WTC11 (cell line): ENCODE results near the gene JSRP1. TPM values are rescaled to one million over a fixed set of nuclear protein-coding genes. Genes with fewer than 3 reads are reported as not detected.

Experiments
- ATAC-seq: fragments of 200-7000 bp; cut with Tn5 transposase; 2 replicates; pipeline ENCODE4 v1.10.0; 2021; ENCODE audit warnings: mild to moderate bottlenecking, moderate library complexity
- CTCF ChIA-PET: fragments of 300-600 bp; sonication (Branson Sonifier 250); formaldehyde crosslinking; loops from one replicate; lab custom pipeline; 2021; ENCODE audit warnings: antibody characterized with exemption; lab: Charles Lee
- POLR2A ChIA-PET: fragments of 350-600 bp; sonication (Branson Sonifier 250); formaldehyde crosslinking; loops from one replicate; lab custom pipeline; 2021; ENCODE audit warnings: antibody characterized with exemption; lab: Charles Lee
- DNase-seq: peaks from one replicate; pipeline ENCODE4 v3.0.0; 2021; ENCODE audit warnings: low spot score
- H3K27ac Mint-ChIP-seq: 2 replicates; pipeline ENCODE4 v1.8.0; 2021; ENCODE audit warnings: mixed read lengths
- H3K27me3 Mint-ChIP-seq: 2 replicates; pipeline ENCODE4 v1.8.0; 2021; ENCODE audit warnings: low read depth, mild to moderate bottlenecking, moderate library complexity, mixed read lengths
- H3K36me3 Mint-ChIP-seq: 2 replicates; pipeline ENCODE4 v1.8.0; 2021; ENCODE audit warnings: mixed read lengths
- H3K4me1 Mint-ChIP-seq: 2 replicates; pipeline ENCODE4 v1.8.0; 2022; ENCODE audit warnings: mixed read lengths
- H3K4me3 Mint-ChIP-seq: 2 replicates; pipeline ENCODE4 v1.8.0; 2021; ENCODE audit warnings: mild to moderate bottlenecking, moderate library complexity, mixed read lengths
- H3K9me3 Mint-ChIP-seq: 2 replicates; pipeline ENCODE4 v1.8.0; 2021; ENCODE audit warnings: mixed read lengths
- ATF1 ChIP-seq: sonication (generic); formaldehyde crosslinking; IDR thresholded peaks from 2 replicates; pipeline ENCODE4 v1.8.1; 2023; ENCODE audit warnings: mild to moderate bottlenecking, moderate library complexity, missing genetic modification reagents
- CREM ChIP-seq: sonication (generic); formaldehyde crosslinking; IDR thresholded peaks from 2 replicates; pipeline ENCODE4 v1.8.1; 2022; ENCODE audit warnings: mild to moderate bottlenecking, missing genetic modification reagents, moderate library complexity
- FOXP1 ChIP-seq: sonication (generic); formaldehyde crosslinking; IDR thresholded peaks from 2 replicates; pipeline ENCODE4 v1.8.0; 2022; ENCODE audit warnings: missing genetic modification reagents, mild to moderate bottlenecking, moderate library complexity, borderline replicate concordance
- IRF2 ChIP-seq: sonication (generic); formaldehyde crosslinking; IDR thresholded peaks from 2 replicates; pipeline ENCODE4 v1.8.0; 2022; ENCODE audit warnings: low read depth, missing genetic modification reagents, borderline replicate concordance
- JAZF1 ChIP-seq: fragments of 250-450 bp; sonication (Bioruptor Pico); IDR thresholded peaks from 2 replicates; pipeline ENCODE4 v1.9.0; 2021; ENCODE audit warnings: moderate library complexity, mild to moderate bottlenecking, inconsistent platforms
- JUN ChIP-seq: sonication (generic); formaldehyde crosslinking; IDR thresholded peaks from 2 replicates; pipeline ENCODE4 v1.8.0; 2023; ENCODE audit warnings: mild to moderate bottlenecking, missing genetic modification reagents
- KAT7 ChIP-seq: sonication (generic); formaldehyde crosslinking; IDR thresholded peaks from 2 replicates; pipeline ENCODE4 v1.8.1; 2023; ENCODE audit warnings: missing genetic modification reagents, mild to moderate bottlenecking, borderline replicate concordance
- MYBL2 ChIP-seq: sonication (generic); formaldehyde crosslinking; IDR thresholded peaks from 2 replicates; pipeline ENCODE4 v1.8.1; 2023; ENCODE audit warnings: mild to moderate bottlenecking, moderate library complexity, missing genetic modification reagents
- NR1H2 ChIP-seq: sonication (generic); formaldehyde crosslinking; IDR thresholded peaks from 2 replicates; pipeline ENCODE4 v1.9.0; 2021; ENCODE audit warnings: mild to moderate bottlenecking, moderate library complexity, missing genetic modification reagents
- SP1 ChIP-seq: sonication (generic); formaldehyde crosslinking; conservative IDR thresholded peaks from 2 replicates; pipeline ENCODE4 v1.8.1; 2022; ENCODE audit warnings: missing genetic modification reagents
- ZNF416 ChIP-seq: fragments of 250-450 bp; sonication (Bioruptor Pico); IDR thresholded peaks from 2 replicates; pipeline ENCODE4 v1.9.0; 2021; ENCODE audit warnings: mild to moderate bottlenecking, inconsistent platforms
- ZNF671 ChIP-seq: fragments of 250-450 bp; sonication (Bioruptor Pico); IDR thresholded peaks from 2 replicates; pipeline ENCODE4 v1.8.0; 2021; ENCODE audit warnings: mild to moderate bottlenecking
- total RNA-seq: library from RNA; stranded (reverse); gene quantifications from 3 replicates; pipeline ENCODE4 v1.2.3, GENCODE V29; 2021
- TF ChIP-seq, protein P1 (sequence below): fragments of 250-450 bp; sonication (Bioruptor Pico); IDR thresholded peaks from 2 replicates; pipeline ENCODE4 v1.9.0; 2021; ENCODE audit warnings: mild to moderate bottlenecking, borderline replicate concordance
- TF ChIP-seq, protein P2 (sequence below): fragments of 250-450 bp; sonication (Bioruptor Pico); IDR thresholded peaks from 2 replicates; pipeline ENCODE4 v1.8.0; 2021; ENCODE audit warnings: mild to moderate bottlenecking
- TF ChIP-seq, protein P3 (sequence below): fragments of 200-600 bp; IDR thresholded peaks from 2 replicates; pipeline ENCODE4 v1.8.0; 2022; ENCODE audit warnings: antibody characterized with exemption
- TF ChIP-seq, protein P4 (sequence below): sonication (generic); formaldehyde crosslinking; IDR thresholded peaks from 2 replicates; pipeline ENCODE4 v1.8.0; 2023; ENCODE audit warnings: missing genetic modification reagents
- TF ChIP-seq, protein P5 (sequence below): sonication (generic); formaldehyde crosslinking; IDR thresholded peaks from 2 replicates; pipeline ENCODE4 v1.8.1; 2023; ENCODE audit warnings: mild to moderate bottlenecking, missing genetic modification reagents

JSRP1 gene
- total RNA-seq, 1 experiment from 2014 or later = 0.33 TPM

DNA sequence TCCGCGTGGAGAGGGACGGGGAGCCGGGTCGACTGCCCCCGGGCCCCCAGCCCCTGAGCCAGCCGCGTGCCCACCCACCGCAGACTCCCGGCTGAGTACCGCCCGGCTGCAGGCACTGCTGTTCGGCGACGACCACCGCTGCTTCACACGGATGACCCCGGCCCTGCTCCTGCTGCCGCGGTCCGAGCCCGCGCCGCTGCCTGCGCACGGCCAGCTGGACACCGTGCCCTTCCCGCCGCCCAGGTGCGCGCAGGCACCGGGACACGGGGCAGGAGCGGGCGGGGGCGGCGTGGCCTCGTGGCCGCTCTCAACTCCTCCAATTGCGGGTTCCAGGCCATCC, 5.5 kb downstream of the JSRP1 start:
- ATAC-seq (no peak), DNase-seq (no peak)
- Mint-ChIP-seq H3K9me3 (no peaks in the 10 kb centered on the region), H3K4me1 (peaks cover 3% of the 10 kb centered on the region; the same call in 1 of the 2 replicates), H3K27me3 (peaks cover 35% of the 10 kb centered on the region), H3K4me3 (no peak overlapping the region), H3K27ac (no peak overlapping the region), H3K36me3 (peaks cover 3% of the 10 kb centered on the region)
- POLR2A ChIA-PET = no interaction called here
- TF ChIP-seq KAT7 (CRISPR knock-in tag) (no peak), CREM (CRISPR knock-in tag) (0 out of 2 replicates have a peak, but pooled peaks have one; percentile 38), NR1H2 (no peak)
- CTCF ChIA-PET = interaction anchor here (0.8 to 6.2 kb wide), 5 partner anchors 12 to 153 kb away, joined by 4 to 65 read pairs (median 5); partner anchors contain the start of gene PLEKHJ1

DNA sequence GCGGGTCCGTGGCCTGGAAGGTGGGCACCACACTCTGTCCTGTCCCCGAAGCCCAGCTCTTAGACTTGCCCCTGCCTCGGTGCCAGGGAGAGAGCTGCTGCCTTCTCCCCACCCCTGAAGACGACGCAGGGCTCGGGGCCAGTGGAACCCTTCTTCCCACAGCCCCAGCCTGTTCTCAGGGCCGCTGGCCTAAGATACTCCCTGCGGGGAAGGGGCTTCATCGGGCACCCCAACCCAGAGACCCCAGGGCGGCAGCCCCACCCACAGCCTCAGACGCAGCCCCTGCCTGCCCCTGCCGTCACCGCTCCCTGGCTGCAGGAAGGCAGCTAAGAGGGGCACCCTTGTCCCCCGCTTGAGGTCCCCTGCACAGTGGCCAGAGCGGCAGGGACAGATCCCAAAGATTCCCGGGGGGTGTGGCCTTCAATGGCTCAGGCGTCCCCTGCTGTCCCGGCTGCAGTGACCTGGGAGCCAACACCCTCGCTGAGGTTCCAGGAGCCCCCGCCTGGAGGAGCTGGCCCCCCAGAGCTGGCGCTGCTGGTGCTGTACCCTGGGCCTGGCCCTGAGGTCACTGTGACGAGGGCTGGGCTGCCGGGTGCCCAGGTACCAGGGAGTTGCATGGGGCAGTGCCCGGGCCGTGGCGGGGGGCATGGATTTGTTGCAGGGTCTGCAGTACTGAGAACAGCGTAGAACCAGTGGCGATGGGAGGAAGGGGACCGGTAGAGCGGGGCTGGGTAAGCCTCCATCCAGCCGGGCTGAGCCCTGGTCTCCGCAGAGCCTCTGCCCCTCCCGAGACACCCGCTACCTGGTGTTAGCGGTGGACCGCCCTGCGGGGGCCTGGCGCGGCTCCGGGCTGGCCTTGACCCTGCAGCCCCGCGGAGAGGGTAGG, 6.1 kb downstream of the JSRP1 start:
- no peak for TF ChIP-seq IRF2 (CRISPR knock-in tag)
- TF ChIP-seq, protein P1, sequence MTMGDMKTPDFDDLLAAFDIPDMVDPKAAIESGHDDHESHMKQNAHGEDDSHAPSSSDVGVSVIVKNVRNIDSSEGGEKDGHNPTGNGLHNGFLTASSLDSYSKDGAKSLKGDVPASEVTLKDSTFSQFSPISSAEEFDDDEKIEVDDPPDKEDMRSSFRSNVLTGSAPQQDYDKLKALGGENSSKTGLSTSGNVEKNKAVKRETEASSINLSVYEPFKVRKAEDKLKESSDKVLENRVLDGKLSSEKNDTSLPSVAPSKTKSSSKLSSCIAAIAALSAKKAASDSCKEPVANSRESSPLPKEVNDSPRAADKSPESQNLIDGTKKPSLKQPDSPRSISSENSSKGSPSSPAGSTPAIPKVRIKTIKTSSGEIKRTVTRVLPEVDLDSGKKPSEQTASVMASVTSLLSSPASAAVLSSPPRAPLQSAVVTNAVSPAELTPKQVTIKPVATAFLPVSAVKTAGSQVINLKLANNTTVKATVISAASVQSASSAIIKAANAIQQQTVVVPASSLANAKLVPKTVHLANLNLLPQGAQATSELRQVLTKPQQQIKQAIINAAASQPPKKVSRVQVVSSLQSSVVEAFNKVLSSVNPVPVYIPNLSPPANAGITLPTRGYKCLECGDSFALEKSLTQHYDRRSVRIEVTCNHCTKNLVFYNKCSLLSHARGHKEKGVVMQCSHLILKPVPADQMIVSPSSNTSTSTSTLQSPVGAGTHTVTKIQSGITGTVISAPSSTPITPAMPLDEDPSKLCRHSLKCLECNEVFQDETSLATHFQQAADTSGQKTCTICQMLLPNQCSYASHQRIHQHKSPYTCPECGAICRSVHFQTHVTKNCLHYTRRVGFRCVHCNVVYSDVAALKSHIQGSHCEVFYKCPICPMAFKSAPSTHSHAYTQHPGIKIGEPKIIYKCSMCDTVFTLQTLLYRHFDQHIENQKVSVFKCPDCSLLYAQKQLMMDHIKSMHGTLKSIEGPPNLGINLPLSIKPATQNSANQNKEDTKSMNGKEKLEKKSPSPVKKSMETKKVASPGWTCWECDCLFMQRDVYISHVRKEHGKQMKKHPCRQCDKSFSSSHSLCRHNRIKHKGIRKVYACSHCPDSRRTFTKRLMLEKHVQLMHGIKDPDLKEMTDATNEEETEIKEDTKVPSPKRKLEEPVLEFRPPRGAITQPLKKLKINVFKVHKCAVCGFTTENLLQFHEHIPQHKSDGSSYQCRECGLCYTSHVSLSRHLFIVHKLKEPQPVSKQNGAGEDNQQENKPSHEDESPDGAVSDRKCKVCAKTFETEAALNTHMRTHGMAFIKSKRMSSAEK = no peak
- no peak for TF ChIP-seq ZNF671 (CRISPR knock-in tag)
- TF ChIP-seq FOXP1 (CRISPR knock-in tag) = 0 out of 2 replicates have a peak, but pooled peaks have one; percentile 15
- no peak for TF ChIP-seq ZNF416 (CRISPR knock-in tag)
- 0 out of 2 replicates have a peak, but pooled peaks have one; percentile 51 for TF ChIP-seq JAZF1
- TF ChIP-seq, protein P2, sequence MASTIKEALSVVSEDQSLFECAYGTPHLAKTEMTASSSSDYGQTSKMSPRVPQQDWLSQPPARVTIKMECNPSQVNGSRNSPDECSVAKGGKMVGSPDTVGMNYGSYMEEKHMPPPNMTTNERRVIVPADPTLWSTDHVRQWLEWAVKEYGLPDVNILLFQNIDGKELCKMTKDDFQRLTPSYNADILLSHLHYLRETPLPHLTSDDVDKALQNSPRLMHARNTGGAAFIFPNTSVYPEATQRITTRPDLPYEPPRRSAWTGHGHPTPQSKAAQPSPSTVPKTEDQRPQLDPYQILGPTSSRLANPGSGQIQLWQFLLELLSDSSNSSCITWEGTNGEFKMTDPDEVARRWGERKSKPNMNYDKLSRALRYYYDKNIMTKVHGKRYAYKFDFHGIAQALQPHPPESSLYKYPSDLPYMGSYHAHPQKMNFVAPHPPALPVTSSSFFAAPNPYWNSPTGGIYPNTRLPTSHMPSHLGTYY (CRISPR knock-in tag) = no peak
- 0 out of 2 replicates have a peak, but pooled peaks have one; percentile 4 for TF ChIP-seq SP1 (CRISPR knock-in tag)
- TF ChIP-seq, protein P3, sequence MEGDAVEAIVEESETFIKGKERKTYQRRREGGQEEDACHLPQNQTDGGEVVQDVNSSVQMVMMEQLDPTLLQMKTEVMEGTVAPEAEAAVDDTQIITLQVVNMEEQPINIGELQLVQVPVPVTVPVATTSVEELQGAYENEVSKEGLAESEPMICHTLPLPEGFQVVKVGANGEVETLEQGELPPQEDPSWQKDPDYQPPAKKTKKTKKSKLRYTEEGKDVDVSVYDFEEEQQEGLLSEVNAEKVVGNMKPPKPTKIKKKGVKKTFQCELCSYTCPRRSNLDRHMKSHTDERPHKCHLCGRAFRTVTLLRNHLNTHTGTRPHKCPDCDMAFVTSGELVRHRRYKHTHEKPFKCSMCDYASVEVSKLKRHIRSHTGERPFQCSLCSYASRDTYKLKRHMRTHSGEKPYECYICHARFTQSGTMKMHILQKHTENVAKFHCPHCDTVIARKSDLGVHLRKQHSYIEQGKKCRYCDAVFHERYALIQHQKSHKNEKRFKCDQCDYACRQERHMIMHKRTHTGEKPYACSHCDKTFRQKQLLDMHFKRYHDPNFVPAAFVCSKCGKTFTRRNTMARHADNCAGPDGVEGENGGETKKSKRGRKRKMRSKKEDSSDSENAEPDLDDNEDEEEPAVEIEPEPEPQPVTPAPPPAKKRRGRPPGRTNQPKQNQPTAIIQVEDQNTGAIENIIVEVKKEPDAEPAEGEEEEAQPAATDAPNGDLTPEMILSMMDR = no peak
- TF ChIP-seq, protein P4, sequence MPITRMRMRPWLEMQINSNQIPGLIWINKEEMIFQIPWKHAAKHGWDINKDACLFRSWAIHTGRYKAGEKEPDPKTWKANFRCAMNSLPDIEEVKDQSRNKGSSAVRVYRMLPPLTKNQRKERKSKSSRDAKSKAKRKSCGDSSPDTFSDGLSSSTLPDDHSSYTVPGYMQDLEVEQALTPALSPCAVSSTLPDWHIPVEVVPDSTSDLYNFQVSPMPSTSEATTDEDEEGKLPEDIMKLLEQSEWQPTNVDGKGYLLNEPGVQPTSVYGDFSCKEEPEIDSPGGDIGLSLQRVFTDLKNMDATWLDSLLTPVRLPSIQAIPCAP (CRISPR knock-in tag) = 0 out of 2 replicates have a peak, but pooled peaks have one; percentile 9
- TF ChIP-seq, protein P5, sequence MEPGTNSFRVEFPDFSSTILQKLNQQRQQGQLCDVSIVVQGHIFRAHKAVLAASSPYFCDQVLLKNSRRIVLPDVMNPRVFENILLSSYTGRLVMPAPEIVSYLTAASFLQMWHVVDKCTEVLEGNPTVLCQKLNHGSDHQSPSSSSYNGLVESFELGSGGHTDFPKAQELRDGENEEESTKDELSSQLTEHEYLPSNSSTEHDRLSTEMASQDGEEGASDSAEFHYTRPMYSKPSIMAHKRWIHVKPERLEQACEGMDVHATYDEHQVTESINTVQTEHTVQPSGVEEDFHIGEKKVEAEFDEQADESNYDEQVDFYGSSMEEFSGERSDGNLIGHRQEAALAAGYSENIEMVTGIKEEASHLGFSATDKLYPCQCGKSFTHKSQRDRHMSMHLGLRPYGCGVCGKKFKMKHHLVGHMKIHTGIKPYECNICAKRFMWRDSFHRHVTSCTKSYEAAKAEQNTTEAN (CRISPR knock-in tag) = no peak
- TF ChIP-seq JUN (CRISPR knock-in tag) = 0 out of 2 replicates have a peak, but pooled peaks have one; percentile 37
- no peak for TF ChIP-seq ATF1 (CRISPR knock-in tag)
- 0 out of 2 replicates have a peak, but pooled peaks have one; percentile 25 for TF ChIP-seq MYBL2 (CRISPR knock-in tag)
- peaks cover 3% of the 10 kb centered on the region; the same call in 1 of the 2 replicates for H3K4me1 Mint-ChIP-seq
- no peak overlapping the region for H3K4me3 Mint-ChIP-seq
- DNase-seq = no peak
- H3K36me3 Mint-ChIP-seq = peaks cover 6% of the 10 kb centered on the region
- ChIA-PET CTCF (interaction anchor here (0.5 to 6.2 kb wide), 8 partner anchors 11 to 153 kb away, joined by 3 to 65 read pairs (median 4); partner anchors contain the start of gene PLEKHJ1), POLR2A (no interaction called here)
- peaks cover 35% of the 10 kb centered on the region for H3K27me3 Mint-ChIP-seq
- peak; percentile 3; the same call in 1 of the 2 replicates for ATAC-seq
- no peaks in the 10 kb centered on the region for H3K9me3 Mint-ChIP-seq
- no peak overlapping the region for H3K27ac Mint-ChIP-seq
